IMR-90 (cell line): ENCODE results near the gene MYO1F.

Experiments used
- CTCF ChIP-seq: conservative IDR thresholded peaks from 2 replicates; pipeline ENCODE4 v1.5.1; 2012; ENCODE audit warnings: mild to moderate bottlenecking, low read depth, low read length, improper control_type of control experiment
- ELK1 ChIP-seq: fragments of 150-350 bp; IDR thresholded peaks from 2 replicates; pipeline ENCODE4 v1.6.1; 2016; ENCODE audit warnings: low read depth, mild to moderate bottlenecking, low read length, moderate library complexity, borderline replicate concordance
- FOS ChIP-seq: fragments of 150-350 bp; IDR thresholded peaks from 2 replicates; pipeline ENCODE4 v1.6.1; 2016; ENCODE audit warnings: low read depth, low read length
- MAZ ChIP-seq: IDR thresholded peaks from 2 replicates; pipeline ENCODE4 v1.6.1; 2012; ENCODE audit warnings: low read depth, mild to moderate bottlenecking, low read length, improper control_type of control experiment, moderate library complexity, borderline replicate concordance
- POLR2A ChIP-seq: IDR thresholded peaks from 2 replicates; pipeline ENCODE4 v1.6.1; 2012; ENCODE audit warnings: mild to moderate bottlenecking, low read depth, low read length
- RFX5 ChIP-seq: IDR thresholded peaks from 2 replicates; pipeline ENCODE4 v1.8.0; 2012; ENCODE audit warnings: low read depth, mild to moderate bottlenecking, low read length, moderate library complexity
- SMC3 ChIP-seq: fragments of 150-350 bp; IDR thresholded peaks from 2 replicates; pipeline ENCODE4 v1.6.1; 2016; ENCODE audit warnings: low read depth, mild to moderate bottlenecking, antibody characterized with exemption, low read length, moderate library complexity
- USF2 ChIP-seq: fragments of 150-350 bp; IDR thresholded peaks from 2 replicates; pipeline ENCODE4 v1.6.1; 2017; ENCODE audit warnings: mild to moderate bottlenecking, antibody characterized with exemption, low read length, low read depth

- TF ChIP-seq CTCF (no peak), POLR2A (no peak), FOS (no peak), SMC3 (no peak), RFX5 (no peak), ELK1 (no peak), MAZ (no peak), USF2 (no peak)
Observed at GRCh38 chr19:8575467-8575997, 1.7 kb downstream of the MYO1F start.
